HEK293 (cell line): ENCODE results near the gene MAU2.

Experiments
- BCL11A ChIP-seq: fragments of 450-650 bp; formaldehyde crosslinking; IDR thresholded peaks from 2 replicates; pipeline ENCODE4 v1.5.1; 2016; ENCODE audit warnings: low read depth, missing biosample characterization, missing genetic modification characterization
- CTCF ChIP-seq: fragments of 450-650 bp; formaldehyde crosslinking; IDR thresholded peaks from 2 replicates; pipeline ENCODE4 v1.5.1; 2016; ENCODE audit warnings: missing biosample characterization, missing genetic modification characterization
- SP2 ChIP-seq: fragments of 450-650 bp; formaldehyde crosslinking; IDR thresholded peaks from 2 replicates; pipeline ENCODE4 v1.5.1; 2016; ENCODE audit warnings: missing biosample characterization, missing genetic modification characterization
- YY1 ChIP-seq: fragments of 450-650 bp; formaldehyde crosslinking; IDR thresholded peaks from 2 replicates; pipeline ENCODE4 v1.5.1; 2018; ENCODE audit warnings: missing biosample characterization, missing genetic modification characterization
- ZNF521 ChIP-seq: fragments of 450-650 bp; formaldehyde crosslinking; IDR thresholded peaks from 2 replicates; pipeline ENCODE4 v1.5.1; 2017; ENCODE audit warnings: missing biosample characterization, mild to moderate bottlenecking, missing genetic modification characterization
- ZNF561 ChIP-seq: fragments of 450-650 bp; IDR thresholded peaks from 2 replicates; pipeline ENCODE4 v1.5.1; 2018; ENCODE audit warnings: missing biosample characterization, missing genetic modification characterization, borderline replicate concordance
- ZNF580 ChIP-seq: fragments of 450-650 bp; formaldehyde crosslinking; IDR thresholded peaks from 2 replicates; pipeline ENCODE4 v1.5.1; 2016; ENCODE audit warnings: missing biosample characterization, missing genetic modification characterization
- ZNF670 ChIP-seq: fragments of 450-650 bp; formaldehyde crosslinking; IDR thresholded peaks from 2 replicates; pipeline ENCODE4 v1.5.1; 2016; ENCODE audit warnings: missing biosample characterization, missing genetic modification characterization, low read depth
- ZSCAN5A ChIP-seq: fragments of 450-650 bp; formaldehyde crosslinking; IDR thresholded peaks from 2 replicates; pipeline ENCODE4 v1.5.1; 2016; ENCODE audit warnings: missing biosample characterization, missing genetic modification characterization

GRCh38 chr19:19306191-19306590, 14.4 kb upstream of the MAU2 start:
- TF ChIP-seq YY1 (tag by site-specific recombination), result no peak
- TF ChIP-seq SP2 (tag by site-specific recombination), result no peak
- no peak for TF ChIP-seq ZNF561 (tag by site-specific recombination)
- no peak for TF ChIP-seq ZNF580 (tag by site-specific recombination)
- no peak for TF ChIP-seq ZNF521 (tag by site-specific recombination)
- no peak for TF ChIP-seq ZSCAN5A (tag by site-specific recombination)
- no peak for TF ChIP-seq BCL11A (tag by site-specific recombination)
- no peak for TF ChIP-seq CTCF (tag by site-specific recombination)
- no peak for TF ChIP-seq ZNF670
